ENCODE measurements around the gene WNT7A. TPM values are rescaled to one million over a fixed set of nuclear protein-coding genes. Genes with fewer than 3 reads are reported as not detected.

Gene WNT7A
- total RNA-seq, 1 experiment from 2014 or later: not detected

DNA sequence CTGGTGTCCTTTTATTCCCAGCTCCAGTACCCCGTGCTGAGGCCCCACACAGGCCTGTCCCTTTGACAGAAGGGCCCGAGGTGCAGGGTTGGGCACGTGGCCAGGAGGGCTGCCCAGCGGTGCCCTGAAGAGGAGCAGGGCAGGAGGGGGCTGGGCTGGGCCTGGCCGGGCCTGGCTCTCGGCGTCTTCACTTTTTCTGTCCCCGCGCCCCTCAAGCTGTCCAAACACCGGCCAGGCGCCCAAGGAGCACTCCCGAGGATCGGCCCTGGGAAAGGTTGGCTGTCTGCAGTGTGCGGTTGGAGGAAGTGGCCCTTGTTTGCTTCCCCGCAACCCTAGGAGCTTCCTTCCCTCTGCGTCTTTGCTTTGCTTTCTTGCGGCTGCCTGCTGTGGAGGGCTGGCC lies 84.1 kb downstream of the WNT7A start:
- no peak for DNase-seq (ENCODE audit: low read depth)

DNA sequence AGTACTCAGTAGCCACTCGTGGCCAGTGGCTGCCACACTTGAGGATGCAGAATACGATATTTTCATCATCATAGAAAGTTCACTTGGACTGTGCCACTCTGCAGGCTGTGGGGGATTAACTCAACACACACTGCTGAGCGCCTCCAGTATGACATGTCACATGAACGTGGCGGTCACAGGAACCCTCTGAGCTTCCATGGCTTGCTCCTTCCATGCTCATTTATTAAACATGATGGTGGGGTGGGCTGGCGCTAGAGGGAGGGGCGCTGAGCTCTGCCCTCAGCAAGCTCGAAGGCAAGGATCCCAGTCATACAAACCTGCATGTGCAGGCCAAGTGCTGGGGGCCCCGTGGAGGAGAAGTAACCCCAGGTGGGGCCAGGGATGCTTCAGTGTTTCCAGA lies 85.5 kb downstream of the WNT7A start:
- DNase-seq (ENCODE audit: low read depth): no peak

DNA sequence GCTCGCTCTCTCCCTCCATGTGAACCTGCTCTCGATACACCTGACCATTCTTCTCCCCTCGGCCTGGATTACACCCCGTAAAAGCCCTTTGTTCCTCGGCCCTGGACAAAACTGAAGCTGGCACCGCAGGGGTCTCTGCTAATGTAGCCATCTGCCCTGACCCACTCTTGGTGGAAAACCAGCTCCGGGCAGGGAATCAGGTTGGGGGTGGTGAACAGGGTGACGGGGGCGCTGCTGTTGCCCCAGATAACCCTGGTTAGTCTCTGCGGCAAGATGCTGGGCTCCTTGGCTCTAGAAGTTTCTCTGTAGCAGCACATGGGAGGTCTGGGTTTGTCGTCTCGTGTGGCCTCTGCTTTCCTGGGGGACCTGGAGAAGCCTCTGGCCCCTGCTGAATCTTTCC lies 86.4 kb downstream of the WNT7A start:
- DNase-seq (ENCODE audit: low read depth): no peak

DNA sequence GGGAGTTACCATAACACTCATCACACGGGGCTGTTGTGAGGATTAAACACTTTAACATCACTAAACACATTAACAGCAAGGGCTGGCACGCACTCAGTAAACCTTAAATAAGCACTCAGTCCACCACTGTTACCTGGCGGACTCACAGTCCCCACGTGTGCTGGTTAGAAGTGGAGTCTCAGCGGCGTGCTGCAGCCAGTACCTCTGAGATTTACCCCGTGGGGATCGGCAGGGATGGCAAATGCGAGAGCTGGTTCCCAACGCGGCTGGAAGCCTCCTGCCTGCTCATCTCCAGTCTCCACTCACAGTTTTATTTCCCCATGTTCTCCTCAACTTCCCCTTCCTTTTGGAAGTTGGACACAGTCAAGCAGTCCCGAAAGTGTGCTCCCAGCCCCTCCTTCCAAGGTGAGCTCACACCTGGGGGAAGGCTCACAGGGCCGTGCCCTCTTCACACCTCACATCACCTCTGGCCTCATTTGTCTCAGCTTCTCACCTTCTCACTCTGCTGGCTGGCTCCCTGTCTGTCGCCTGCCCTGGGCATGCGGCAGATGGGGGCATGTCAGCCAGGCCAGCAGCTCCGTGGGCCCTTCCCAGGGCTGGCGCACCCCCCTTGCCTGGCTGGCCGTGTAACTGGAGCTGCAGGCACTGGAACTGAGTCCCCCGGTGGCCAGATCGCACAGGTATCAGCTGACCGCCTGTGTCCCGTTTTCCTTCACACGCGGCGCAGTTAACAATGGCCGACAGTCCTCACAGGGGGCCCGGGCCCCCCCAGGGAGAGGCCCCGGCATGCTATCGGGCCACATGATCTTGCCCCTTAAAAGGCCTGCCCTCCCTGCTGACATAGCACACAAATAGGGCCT lies 87.1 kb downstream of the WNT7A start:
- no peak for DNase-seq (ENCODE audit: low read depth)

GRCh38 chr3:13792051-13792490 lies 87.8 kb downstream of the WNT7A start:
- DNase-seq (ENCODE audit: low read depth): no peak

- no peak for DNase-seq (ENCODE audit: low read depth)
Measured at GRCh38 chr3:13791198-13792050, 88.4 kb downstream of the WNT7A start.

- DNase-seq (ENCODE audit: low read depth): no peak
Measured at GRCh38 chr3:13790376-13791197, 89.3 kb downstream of the WNT7A start.

DNA sequence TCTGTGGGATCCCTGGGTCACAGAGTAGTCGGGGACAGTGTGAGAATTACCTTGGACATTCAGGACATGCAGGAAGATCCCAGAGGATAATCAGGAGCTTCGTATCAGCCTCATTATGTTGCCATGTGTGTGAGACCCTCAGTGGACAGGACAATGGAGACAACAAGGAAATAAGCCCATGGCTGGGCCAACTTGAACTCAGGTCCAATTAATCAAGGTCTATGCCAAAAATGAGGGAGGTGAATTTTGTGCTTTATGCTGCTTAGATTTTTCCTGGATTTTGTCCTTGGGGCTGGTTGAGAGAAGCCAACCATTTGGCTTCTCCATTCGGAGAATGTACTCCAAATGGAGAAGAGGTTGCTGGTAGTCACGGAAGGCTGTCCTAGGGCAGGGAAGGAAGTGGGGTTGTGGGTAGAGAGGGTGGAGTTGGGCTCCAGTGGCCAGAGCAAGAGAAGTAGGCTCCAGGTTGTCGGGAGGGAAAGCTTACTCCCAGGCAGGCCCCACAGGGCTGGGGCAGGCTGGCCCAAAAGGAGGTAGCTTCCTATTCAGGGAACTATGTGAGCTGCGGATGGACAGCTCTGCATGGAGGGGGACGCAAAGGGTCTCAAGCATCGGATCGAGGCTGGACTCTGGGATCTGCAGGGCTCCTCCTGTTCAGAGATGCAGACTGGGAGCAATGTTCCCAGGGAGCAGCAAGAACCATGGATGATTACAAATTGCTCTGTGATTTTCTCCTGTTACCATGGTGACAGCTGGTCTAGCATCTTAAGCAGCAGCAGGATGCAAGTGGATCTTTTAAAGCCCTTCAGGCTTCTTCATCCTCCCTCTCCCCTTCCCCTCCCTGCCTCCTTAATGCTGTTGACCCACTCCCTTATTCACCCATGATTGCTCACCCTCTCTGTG lies 91.1 kb downstream of the WNT7A start:
- no peak for DNase-seq (ENCODE audit: low read depth)

- DNase-seq (ENCODE audit: low read depth): no peak
Measured at GRCh38 chr3:13787533-13788132, 92.2 kb downstream of the WNT7A start.

GRCh38 chr3:13786811-13787210 lies 93.1 kb downstream of the WNT7A start:
- no peak for DNase-seq (ENCODE audit: low read depth)

GRCh38 chr3:13785853-13786436 lies 93.9 kb downstream of the WNT7A start:
- DNase-seq (ENCODE audit: low read depth): no peak

DNA sequence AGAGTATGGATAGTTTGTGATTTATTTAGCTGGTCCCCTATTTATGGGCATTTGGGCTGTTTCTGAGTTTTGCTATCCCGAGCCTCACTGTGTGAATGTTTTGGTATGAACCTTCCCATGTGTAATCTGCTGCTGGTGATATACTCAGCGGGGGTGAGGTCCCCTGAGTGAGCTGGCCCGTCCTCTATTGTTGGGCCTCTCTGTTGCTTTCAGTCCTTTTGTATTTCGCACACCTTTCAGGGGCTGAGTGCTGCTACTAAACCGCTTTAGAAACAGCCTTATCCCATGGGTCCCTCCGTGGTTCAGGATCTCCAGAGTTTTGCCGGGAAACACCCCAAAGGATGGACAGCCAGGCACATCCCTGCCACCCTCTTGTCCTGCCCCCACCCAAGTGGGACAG lies 94.5 kb downstream of the WNT7A start:
- no peak for DNase-seq (ENCODE audit: low read depth)

- no peak for DNase-seq (ENCODE audit: low read depth)
Measured at GRCh38 chr3:13783476-13783875, 96.4 kb downstream of the WNT7A start.

- DNase-seq (ENCODE audit: low read depth): no peak
Measured at GRCh38 chr3:13782501-13782900, 97.4 kb downstream of the WNT7A start.

DNA sequence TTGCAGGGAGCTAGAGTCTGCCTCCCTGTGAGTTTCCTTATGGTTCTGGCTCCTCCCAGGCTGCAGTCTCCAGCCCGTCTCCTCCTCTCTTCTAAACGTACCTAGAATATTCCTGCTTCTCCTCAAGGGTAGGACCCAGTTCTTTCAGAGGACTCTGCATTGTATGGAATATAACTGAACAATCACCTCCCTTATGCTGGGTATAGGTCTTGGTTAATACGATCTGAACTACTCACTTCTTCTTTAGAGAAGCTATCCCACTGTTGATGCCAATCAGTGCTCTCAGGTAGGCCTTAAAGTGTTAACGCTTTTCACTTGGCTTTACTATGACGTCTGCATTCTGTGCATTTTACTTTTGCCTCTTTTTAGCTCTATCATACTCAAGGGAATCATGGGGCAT lies 98.5 kb downstream of the WNT7A start:
- no peak for DNase-seq (ENCODE audit: low read depth)

- DNase-seq (ENCODE audit: low read depth): no peak
Measured at GRCh38 chr3:13780432-13781176, 99.3 kb downstream of the WNT7A start.

- no peak for DNase-seq (ENCODE audit: low read depth)
Measured at GRCh38 chr3:13776253-13777050, 103.4 kb downstream of the WNT7A start.

Data from LHCN-M2 (cell line).